Activated T-cell treated with anti-CD3 and anti-CD28 coated beads for 24 hours (primary cell): ENCODE data around the gene IFI44.
A peak's percentile ranks its signal among the peaks of the same experiment; 100 is the strongest.

Experiments
- DNase-seq: peaks from one replicate; pipeline ENCODE4 v3.0.0-alpha.2; 2020; ENCODE audit warnings: low read depth

The IFI44 gene

DNA sequence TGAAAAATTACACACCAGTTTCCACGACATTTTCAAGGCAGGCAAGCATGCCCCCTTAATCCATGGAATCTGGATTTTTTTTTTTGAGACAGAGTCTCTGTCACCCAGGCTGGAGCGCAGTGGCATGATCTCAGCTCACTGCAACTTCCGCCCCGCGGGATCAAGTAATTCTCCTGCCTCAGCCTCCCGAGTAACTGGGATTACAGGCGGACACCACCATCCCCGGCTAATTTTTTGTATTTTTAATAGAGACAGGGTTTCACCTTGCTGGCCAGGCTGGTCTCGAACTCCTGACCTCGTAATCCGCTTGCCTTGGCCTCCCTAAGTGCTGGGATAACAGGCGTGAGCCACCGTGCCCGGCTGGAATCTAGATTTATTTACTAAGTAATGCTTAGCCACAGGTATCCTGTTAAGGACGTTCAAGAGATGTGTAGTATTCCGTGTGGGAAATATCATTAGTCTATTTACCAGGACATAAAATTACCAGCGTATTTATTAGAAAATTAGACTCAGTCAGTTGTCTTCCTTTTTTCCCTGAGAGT is 2.5 kb downstream of the IFI44 start:
- DNase-seq, result no peak

DNA sequence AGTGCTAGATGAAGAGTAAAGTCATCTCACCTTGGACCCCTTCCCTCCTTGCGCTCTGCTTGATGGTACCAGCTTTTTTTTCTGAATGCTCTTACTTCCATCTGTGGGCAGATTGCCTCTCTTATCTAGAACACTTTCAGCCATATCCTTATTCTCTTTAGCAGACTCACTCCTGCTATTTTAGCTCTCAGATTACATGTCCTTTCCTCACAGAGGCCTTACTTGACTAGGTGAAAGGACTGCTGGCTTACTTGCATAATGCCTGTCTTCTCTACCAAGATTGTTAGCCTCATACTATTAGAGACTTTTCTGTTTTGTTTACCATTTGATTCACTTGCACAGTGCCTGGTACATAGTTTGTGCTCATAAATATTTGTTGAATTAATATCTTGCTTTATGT is 9.3 kb downstream of the IFI44 start:
- DNase-seq, result no peak

DNA sequence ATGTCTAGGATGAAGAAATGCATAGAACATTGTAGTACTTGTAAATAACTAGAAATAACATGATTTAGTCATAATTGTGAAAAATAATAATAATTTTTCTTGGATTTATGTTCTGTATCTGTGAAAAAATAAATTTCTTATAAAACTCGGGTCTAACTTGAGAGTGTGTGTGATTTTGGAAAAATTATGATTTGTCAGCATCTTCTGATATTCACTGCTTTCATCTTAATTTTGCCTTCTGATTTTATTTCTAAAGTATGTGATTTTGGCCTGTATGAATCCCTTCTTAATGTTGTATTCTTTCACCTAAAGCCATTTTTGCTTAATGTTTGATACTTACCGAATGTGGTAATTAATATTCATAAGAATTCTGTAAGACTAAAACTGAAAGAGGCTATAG is 14.3 kb downstream of the IFI44 start:
- no peak for DNase-seq

DNA sequence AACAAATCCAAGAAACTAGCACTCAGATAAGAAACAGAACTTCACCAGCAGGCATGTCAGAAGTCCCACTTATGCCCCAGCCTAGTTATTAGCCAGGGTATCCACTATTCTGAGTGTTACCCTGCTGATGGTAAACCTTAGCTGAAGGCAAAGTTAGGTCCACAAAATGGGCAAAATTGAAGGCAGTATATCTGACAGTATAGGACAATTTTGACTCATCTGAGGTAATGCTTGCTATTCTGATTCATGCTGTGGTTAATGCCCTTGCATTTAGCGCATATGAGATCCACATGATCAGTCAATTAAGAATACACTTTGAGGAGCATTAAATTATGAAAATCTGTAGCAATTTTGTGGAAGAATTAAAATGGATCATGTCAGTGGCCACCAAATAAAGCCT is 15.1 kb downstream of the IFI44 start:
- DNase-seq, result no peak

DNA sequence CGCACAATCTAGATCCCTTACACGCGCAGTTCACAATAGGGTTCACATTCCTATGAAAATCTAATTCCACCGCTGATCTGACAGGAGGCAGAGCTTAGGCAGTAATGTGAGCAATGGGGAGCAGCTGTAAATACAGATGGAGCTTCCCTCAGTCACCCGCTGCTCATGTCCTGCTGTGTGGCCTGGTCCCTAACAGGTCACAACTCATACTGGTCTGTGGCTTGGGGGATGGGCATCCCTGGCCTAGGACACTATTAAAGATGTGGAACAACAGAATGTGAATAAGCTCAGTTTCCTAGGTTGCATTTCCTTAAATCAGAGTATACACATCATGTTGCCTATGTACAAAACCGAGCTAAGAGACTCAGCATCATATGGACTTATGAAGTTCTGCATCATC is 16.2 kb downstream of the IFI44 start:
- no peak for DNase-seq

DNA sequence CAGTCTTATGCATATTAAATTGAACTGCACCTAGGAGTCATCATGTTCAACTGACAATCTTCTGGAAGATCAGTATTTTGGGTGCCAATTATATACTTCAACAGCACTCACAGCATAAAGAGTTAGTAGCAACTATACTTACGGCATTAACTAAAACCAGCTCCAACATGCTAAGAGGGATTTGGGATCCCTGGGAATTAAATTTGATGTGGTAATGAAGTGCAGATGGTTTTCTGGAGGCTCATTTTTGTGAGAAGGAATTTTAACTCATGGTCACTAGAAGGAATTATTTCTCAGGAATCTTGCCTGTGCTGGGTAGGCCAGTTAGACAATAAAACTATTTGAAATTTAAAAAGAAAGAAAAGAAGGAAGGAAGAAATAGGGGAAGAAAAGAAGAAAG is 18.3 kb downstream of the IFI44 start:
- DNase-seq, result no peak

DNA sequence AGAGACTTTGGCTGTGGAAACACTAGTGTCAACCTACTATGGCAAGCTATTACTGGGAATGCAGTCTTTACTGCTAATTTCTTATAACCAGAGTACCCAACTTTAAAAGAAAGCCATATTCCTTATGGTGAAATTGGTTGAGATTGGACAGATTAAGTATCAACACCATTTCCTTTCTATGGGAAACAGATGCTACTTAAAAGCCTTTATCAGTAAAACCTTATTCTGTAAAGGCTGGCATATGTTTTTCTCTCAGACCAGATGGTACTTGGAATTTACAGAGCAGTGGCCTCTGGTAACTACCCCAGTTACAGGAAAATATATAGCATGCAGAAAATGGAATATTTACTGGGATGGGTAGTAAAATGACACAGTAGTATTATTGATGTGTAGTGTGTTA is 18.8 kb downstream of the IFI44 start:
- no peak for DNase-seq

DNA sequence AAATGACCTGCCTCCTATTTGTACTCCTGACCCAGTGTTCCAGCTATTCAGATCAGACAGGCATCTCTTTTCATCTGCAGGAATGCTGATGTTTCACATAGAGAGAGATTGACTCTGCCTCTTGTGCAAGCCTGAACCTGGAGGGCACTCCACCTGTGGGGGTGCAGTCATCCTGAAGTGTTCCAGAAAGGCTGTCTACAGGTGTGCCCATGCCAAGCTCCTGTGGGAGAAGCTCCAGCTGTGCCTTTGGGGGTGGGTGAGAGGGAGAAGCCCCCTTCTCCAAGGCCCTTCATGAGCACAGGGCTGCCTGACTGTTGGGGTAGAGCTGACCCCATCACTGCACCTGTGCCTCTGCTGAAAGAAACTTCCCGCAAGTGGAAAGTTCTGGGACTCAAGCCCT is 22.8 kb downstream of the IFI44 start:
- DNase-seq, result no peak

DNA sequence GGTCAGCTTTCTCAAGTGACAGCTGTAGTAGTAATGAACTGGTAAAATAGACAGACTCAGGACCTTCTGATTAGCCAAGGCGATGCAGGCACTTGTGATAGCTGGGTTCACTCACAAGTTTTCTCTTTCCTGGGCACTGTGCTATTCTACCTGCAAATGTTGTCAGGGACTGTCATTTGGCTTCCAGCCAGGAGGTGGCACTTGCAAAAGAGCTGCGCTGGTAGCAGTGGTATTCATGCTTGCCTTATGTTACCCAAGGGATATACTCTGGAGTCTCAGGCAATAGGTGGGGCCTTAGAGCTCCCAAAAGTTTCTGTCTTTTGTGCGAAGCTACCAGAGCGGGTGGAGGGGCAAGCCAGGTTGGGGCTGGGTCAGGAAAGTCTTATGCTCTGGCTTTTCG is 23.5 kb downstream of the IFI44 start:
- DNase-seq, result no peak

DNA sequence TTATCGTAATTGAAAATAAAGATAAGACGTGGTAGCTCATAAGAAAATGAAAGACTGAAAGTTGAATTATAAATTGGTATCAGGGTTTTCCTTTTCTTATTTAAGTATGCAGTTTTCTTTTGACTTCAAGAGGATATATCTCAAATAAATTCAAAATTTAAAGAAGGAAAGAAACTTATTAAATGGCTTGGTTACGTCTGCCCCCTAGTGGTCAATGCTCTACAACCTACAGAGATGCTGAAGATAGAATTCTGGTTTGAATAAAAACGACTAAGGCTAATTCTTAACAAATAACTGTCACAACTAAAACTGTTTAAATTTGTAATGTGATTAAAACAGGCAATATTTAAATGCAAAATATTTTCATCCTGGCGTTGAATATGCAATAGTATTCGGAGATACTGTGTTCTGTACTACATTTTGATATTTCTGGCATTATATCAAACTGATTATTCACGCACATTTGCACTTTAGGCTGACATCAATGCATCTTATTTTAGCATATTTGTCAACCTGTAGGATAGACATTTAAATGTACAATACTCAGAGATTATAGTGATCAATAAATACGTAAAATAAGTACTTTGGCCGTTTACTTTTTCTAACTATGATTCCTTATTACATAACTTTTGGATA is 26.8 kb downstream of the IFI44 start:
- DNase-seq, result peak; percentile 34

DNA sequence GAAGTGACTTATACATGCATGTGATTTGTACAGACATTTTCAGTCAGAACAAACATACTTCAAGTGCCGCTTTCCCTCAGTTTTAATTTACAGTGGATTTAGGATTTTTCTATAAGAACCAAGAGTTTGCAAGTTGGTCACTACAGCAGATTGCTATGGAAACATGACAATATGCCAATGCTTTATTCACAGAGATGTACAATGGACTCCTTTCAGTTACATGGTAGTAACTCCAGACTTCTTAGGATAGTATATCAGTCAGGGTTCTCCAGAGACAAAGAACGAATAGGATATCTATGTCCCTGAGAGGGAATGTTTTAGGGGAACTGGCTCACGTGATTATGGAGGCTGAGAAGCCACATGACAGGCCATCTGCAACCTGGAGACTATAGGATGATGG is 27.4 kb downstream of the IFI44 start:
- DNase-seq, result no peak

DNA sequence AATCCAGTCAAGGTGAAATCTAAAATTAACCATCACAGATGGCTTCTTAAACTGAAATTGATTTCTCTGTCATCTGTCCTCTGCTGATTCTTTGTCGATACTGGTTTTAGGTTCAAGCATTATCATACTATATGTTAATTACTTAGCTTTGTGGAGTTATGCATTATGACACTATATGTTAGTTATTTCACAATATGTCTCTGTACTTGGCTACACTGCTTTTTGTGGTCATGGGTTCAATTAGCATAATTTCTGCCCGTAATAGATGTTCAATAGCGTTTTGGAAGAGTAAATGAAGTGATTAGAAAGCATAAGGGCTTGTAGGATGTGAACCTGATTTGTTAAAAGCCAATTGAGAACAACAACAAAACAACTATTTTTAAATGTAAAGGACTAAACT is 28.2 kb downstream of the IFI44 start:
- DNase-seq, result no peak

DNA sequence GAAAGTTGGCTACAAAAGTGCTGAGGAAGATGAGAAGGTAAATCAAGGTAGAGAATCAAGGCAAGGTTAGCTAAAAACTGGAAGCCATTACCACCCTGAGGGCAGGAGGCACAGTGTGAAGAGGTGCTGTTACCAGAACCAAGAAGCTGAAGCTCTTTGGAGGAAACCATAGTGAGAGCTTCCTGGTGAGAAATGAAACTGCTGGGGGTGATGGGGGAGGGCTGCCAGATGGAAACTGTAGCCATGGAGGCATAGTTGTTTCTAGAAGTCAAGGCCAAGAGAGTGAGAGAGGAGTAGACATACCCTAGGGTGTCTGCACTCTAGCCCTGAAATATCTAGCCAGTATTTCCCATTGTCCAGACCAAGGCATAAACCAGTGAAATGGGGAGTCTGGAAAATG is 28.7 kb downstream of the IFI44 start:
- DNase-seq, result no peak

DNA sequence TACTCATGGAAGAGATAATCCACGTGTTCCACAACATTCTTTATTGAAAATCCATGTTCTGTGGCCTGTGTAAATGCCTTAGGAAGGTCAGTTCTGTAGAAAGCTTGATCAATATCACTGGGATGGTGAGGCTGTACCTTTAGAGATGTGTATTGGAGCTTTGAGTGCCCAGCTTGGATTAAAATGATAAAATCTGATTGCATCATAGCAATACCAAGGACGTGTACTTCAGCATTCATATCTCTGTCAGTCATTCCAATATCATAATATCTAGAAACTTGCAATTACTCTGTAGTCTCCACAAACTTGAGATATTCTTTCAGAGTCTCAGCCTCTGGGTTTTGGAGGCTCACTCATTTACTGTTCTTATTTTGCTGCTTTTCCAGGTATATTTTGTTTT is 31.6 kb downstream of the IFI44 start:
- DNase-seq, result no peak

DNA sequence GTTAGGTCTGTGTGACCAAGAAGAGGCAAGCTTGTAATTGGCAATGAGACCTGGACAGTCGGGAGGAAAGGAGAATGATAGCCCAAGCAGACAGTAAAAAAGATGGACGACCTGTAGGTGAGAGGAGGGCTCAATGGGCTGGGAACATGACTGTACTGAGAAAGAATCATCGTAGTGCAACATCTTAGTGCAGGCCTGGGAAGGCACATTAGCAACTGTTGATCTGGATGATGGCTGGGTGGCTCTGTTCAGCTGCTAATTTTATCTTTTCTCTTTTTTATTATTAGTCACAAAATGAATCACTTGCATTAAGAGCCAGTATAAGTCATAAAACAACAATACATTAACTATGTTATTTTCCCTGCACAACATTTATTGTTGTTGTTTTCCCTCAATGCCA is 32.9 kb downstream of the IFI44 start:
- no peak for DNase-seq

DNA sequence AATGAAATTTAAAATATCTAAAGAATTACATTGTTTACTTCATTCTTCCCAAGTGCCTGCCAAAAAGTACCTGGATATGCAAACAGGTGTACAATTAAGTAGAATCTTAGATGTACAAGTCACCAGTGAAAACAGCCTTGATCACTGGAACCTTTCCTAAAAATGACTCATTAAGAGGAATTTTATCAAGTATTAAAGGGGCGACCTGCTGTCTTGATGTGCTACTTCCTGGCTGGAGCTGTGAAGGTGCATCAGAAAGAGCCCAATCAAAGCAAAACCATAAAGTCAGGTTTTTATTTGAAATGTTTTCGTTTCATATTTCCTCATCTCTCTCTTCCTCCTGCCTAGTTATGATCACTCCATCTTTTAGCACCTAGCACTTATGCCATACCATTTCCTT is 33.4 kb downstream of the IFI44 start:
- DNase-seq, result no peak

DNA sequence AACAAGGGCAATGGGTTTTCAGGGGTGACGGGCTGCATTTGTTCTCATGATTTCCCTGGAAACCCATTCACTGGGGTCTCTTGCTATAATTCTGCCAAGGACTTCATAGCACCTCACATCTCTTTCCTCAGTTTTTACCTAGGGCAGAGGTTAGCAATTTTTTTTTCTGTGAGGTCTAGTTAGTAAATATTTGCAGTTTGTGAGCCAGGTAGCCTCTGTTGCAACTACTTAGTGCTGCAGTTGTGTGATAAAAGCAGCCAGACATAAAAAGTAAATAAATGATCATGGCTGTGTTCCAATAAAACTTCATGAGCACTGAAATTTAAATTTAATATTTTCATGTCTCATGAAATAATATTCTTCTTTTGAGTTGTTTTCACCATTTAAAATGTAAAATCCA is 37.7 kb downstream of the IFI44 start:
- DNase-seq, result no peak

DNA sequence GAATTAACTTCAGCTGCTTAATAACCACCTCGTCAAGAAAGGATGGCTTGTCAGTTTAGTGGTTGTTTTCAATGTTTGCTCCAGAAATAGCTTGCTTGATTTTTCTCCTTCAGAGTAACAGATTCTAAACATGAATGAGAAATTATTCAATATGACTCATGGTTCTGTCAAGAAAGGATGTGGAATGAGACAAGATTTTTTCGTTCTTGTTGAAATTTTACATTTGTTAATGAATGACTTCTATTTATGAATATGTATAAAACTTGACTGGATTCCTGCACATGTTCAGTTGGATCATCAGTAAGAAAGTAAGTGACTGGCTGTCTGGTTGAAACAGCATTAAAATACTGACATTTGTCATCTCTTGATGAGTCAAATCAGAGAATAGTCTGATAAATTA is 38.3 kb downstream of the IFI44 start:
- DNase-seq, result no peak

DNA sequence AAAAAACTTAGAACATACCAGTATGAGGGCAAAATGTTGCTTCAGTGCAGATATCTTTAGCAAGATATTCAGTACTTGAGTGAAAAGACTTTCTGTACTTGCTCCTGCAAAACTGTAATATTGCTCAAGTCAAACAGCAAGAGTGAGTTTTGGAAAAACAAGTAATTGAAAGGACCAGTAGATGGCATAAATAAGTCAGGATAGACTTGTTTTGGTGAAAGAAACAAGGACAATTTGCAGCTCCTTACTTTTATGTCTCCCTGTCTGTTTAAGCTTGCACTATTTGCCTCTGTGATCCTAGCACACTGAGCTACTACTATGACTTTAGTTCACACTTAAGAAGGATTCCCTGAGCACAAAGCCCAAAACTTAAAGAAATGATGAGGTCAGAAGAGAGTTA is 39.1 kb downstream of the IFI44 start:
- DNase-seq, result no peak

DNA sequence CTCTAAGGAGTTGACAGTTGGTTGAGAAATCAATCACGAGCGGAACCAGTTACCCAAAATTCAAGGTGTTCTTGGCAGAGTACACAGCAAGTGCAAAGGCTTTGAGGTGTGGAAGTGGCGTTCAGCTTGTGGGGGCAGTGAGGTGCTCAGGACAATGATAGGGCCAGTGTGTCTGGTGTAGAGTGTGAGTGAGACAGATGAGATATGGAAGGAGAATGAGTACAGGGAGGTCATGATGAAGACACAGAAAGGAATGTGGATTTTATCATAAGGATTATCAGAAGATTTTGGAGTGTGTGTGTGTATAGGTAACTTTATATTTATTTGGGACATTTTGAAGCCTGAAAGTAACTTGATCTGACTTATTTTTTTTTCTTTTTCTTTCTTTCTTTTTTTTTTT is 40.9 kb downstream of the IFI44 start:
- DNase-seq, result no peak

DNA sequence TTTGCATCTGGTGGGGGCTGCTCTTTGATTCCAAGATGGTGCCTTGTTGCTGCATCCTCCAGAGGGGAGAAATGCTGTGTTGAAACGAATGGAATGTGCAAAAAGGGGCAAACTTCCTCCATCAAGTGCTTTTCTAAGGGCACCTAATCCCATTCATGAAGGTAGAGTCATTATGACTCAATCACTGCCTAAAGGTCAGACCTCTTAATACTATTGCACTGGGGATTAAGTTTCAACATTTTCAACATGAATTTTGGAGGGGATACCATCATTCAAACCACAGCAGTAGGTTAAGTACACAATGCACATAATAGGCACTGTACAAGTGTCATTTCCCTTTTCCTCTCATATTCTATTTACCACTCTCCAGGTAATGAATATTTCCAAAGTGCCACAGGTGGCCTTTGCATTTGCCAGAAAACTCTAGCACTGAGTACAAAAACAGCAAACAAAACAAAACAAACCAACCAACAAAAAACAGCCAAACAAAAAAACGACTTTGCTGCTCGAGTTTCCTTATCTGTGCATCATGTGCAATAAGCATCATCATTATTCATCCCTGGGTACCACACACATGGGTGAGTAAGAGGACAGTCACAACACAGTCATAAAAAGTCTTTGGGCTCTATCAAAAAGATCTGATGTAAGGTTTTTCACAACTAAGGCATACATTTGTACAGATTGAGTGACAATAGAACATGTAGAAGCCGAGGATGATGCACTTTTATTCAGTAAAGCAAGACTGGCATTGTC is 42.5 kb downstream of the IFI44 start:
- no peak for DNase-seq

DNA sequence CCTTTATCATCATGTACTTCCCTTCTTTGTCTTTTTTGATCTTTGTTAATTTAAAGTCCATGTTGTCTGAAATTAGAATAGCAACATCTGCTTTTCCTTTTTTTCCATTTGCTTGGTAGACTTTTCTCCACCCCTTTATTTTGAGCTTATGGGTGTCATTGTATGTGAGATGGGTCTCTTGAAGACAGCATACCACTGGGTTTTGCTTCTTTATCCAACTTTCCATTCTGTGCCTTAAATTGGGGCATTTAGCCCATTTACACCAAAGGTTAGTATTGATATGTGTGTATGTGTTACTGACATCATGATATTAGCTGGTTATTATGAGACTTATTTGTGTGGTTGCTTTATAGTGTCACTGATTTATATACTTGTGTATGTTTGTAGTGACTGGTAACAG is 50.2 kb downstream of the IFI44 start:
- DNase-seq, result no peak

DNA sequence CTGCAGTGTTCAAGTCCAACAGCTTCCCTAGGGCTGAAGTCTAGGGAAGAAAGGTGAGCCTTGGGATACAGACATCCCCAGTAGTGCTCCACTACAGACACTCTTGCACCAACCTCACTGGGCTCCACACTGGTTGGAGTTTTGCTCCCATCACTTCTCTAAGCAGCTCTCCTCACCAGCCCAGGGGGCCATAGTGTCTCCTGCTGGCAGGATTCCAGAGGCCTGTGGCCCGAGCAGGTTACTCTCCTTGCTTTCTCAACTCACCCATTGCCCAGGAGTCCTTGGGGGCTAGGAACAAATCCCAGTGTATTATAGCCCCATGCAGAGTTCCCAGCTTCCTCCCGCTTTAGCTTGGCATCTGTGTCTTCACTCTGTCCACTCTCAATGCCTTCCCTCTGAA is 52.8 kb downstream of the IFI44 start:
- DNase-seq, result no peak

DNA sequence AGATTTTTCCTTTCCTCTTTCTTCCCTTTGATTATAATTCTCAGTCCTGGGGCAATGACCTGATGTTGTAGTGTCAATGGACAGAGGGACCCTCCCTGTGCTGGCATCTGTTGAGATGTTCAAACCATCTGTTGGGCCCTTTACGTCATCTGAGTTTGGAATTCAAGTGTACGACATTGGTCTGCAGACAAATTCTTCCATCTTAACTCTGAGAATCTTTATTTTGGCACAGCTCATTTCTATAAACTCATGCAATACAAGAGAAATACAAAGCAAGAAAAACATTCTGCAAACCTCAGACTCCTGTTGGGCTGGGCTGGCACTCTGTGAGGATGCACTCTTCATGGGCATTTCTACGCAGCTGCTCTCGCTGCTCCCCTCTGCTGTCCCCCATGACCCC is 54.2 kb downstream of the IFI44 start:
- DNase-seq, result no peak
